ENCODE results near the gene OOSP4B. TPM values are rescaled to one million over a fixed set of nuclear protein-coding genes. Genes with fewer than 3 reads are reported as not detected.

Gene OOSP4B
- total RNA-seq, 1 donor from 2014 or later, result not detected

DNA sequence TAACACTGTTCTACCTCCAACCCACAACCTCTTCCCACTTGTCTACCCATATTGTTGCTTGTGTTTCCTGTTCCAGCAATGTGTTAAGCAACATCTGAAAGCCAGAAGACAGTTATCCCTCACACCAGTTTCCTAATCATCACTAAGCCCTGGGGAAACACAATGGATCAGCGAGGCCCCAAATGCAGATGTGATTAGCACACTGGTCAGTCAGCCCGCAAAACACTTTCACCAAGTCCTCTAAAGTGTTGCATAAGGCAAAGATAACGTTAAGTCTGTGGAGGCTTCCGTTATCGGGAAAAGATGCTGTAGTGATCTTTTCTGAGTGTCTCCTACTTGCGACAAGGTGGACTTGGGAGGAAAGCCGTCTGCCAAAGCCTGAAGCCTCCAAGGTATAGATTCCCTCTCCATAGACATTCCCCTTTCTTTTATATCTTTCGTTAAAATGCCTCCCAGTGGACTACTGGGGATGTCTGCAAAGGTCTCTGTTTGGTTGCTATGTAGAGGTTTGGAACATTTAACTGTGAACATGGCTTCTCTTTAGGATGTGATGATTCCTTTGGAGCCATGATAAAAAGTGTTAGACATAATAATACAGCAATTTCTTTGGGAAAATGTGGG is 39.5 kb downstream of the OOSP4B start, which contains the start of gene MS4A3:
Gene MS4A3 (plus strand): TSS at position 317 of the 621 bp plus-strand sequence. CDS start 4,496 bp downstream, outside the sequence.
- Histone ChIP-seq H3K27me3 (ENCODE audit: insufficient read depth, low read length) (no peaks in the 10 kb centered on the region), H3K4me1 (ENCODE audit: insufficient read depth, low read length) (no peaks in the 10 kb centered on the region), H3K79me2 (ENCODE audit: insufficient read depth, low read length) (no peaks in the 10 kb centered on the region), H3K36me3 (ENCODE audit: insufficient read depth, low read length) (no peaks in the 10 kb centered on the region), H3K9me3 (ENCODE audit: insufficient read depth, low read depth, low read length) (peaks cover 9% of the 10 kb centered on the region), H2AFZ (ENCODE audit: low read depth, low read length) (no peak within 1 kb of the TSS), H3K27ac (ENCODE audit: low read depth, low read length) (no peak within 1 kb of the TSS), H4K20me1 (ENCODE audit: insufficient read depth, low read length) (no peaks in the 10 kb centered on the region), H3K4me2 (ENCODE audit: low read length) (no peak within 1 kb of the TSS), H3K9ac (ENCODE audit: low read length) (no peak within 1 kb of the TSS), H3K4me3 (ENCODE audit: insufficient read depth, low read depth, low read length) (no peak within 1 kb of the TSS)
- TF ChIP-seq EZH2 (IDR thresholded peaks at IDR 0.05; ENCODE audit: insufficient read depth, low read length), result no peak
- Mint-ChIP-seq H3K27ac (ENCODE audit: unreplicated experiment) (no peak within 1 kb of the TSS), H3K4me1 (ENCODE audit: low read depth, unreplicated experiment) (no peaks in the 10 kb centered on the region), H3K9me3 (ENCODE audit: unreplicated experiment) (no peaks in the 10 kb centered on the region), H3K4me3 (ENCODE audit: unreplicated experiment) (no peak within 1 kb of the TSS), H3K36me3 (ENCODE audit: low read depth, unreplicated experiment) (no peaks in the 10 kb centered on the region), H3K27me3 (ENCODE audit: low read depth, unreplicated experiment) (peaks cover 6% of the 10 kb centered on the region)
- FAIRE-seq (no peak), DNase-seq (ENCODE audit: low read depth) (no peak)

DNA sequence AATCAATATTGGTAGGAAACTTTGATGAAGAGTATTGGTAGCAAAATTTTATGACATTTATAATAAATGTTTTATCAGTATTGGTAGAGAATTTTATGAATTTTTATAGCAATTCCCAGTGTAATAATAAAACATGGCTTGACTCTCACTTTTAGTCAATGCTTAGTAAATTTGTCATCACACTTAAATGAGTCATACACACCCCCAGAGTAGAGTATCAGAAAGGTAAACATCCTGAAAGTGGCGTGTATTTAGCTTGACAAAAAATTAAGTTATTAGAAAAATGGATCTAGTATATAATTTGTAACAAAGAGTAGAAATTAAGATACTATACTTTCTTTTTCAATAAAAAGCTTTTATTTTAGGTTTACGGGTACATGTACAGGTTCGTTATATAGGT is 42.1 kb downstream of the OOSP4B start:
- Histone ChIP-seq H3K27ac (ENCODE audit: low read depth, low read length) (no peak overlapping the region), H3K36me3 (ENCODE audit: insufficient read depth, low read length) (no peaks in the 10 kb centered on the region), H4K20me1 (ENCODE audit: insufficient read depth, low read length) (no peaks in the 10 kb centered on the region), H3K4me3 (ENCODE audit: insufficient read depth, low read depth, low read length) (no peak overlapping the region), H2AFZ (ENCODE audit: low read depth, low read length) (no peak overlapping the region), H3K9me3 (ENCODE audit: insufficient read depth, low read depth, low read length) (peaks cover 9% of the 10 kb centered on the region), H3K4me1 (ENCODE audit: insufficient read depth, low read length) (no peaks in the 10 kb centered on the region), H3K4me2 (ENCODE audit: low read length) (no peak overlapping the region), H3K79me2 (ENCODE audit: insufficient read depth, low read length) (no peaks in the 10 kb centered on the region), H3K9ac (ENCODE audit: low read length) (no peak overlapping the region), H3K27me3 (ENCODE audit: insufficient read depth, low read length) (no peaks in the 10 kb centered on the region)
- no peak overlapping the region for H3K4me3 Mint-ChIP-seq (ENCODE audit: unreplicated experiment)
- H3K27ac Mint-ChIP-seq (ENCODE audit: unreplicated experiment), result no peak overlapping the region
- H3K9me3 Mint-ChIP-seq (ENCODE audit: unreplicated experiment), result no peaks in the 10 kb centered on the region
- DNase-seq (ENCODE audit: low read depth) (no peak), FAIRE-seq (no peak)
- H3K4me1 Mint-ChIP-seq (ENCODE audit: low read depth, unreplicated experiment), result no peaks in the 10 kb centered on the region
- TF ChIP-seq EZH2 (IDR thresholded peaks at IDR 0.05; ENCODE audit: insufficient read depth, low read length), result no peak
- TF ChIP-seq, protein P1, sequence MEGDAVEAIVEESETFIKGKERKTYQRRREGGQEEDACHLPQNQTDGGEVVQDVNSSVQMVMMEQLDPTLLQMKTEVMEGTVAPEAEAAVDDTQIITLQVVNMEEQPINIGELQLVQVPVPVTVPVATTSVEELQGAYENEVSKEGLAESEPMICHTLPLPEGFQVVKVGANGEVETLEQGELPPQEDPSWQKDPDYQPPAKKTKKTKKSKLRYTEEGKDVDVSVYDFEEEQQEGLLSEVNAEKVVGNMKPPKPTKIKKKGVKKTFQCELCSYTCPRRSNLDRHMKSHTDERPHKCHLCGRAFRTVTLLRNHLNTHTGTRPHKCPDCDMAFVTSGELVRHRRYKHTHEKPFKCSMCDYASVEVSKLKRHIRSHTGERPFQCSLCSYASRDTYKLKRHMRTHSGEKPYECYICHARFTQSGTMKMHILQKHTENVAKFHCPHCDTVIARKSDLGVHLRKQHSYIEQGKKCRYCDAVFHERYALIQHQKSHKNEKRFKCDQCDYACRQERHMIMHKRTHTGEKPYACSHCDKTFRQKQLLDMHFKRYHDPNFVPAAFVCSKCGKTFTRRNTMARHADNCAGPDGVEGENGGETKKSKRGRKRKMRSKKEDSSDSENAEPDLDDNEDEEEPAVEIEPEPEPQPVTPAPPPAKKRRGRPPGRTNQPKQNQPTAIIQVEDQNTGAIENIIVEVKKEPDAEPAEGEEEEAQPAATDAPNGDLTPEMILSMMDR (IDR thresholded peaks at IDR 0.05; ENCODE audit: insufficient read depth, low read depth, low read length), result no peak
- peaks cover 6% of the 10 kb centered on the region for H3K27me3 Mint-ChIP-seq (ENCODE audit: low read depth, unreplicated experiment)
- no peaks in the 10 kb centered on the region for H3K36me3 Mint-ChIP-seq (ENCODE audit: low read depth, unreplicated experiment)

DNA sequence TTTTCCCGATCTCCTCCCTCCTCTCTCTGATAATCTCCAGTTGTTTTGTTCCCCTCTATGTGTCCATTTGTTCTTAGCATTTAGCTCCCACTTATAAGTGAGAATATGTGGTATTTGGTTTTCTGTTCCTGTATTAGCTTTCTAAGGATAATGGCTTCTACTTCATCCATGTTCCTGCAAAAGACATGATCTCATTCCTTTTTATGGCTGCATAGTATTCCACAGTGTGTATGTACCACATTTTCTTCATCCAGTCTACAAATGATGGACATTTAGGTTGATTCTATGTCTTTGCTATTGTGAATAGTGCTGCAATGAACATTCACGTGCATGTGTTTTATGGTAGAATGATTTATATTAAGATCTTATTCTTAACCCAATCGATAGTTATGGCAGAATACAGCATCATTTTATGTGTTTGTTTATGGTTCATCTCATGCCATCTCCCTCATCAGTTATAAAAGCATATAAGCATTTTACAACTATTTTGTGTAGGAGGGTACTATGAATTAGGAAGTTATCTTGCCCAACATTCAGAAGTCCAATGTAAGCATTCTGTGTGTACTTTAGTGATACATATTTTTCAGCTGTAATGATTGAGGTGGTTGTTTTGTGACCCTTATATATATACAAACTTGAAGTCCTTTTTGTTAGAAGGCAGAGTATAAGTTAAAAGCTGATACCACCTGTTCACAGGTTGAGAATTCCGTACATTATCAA is 42.7 kb downstream of the OOSP4B start:
- no peaks in the 10 kb centered on the region for H3K9me3 Mint-ChIP-seq (ENCODE audit: unreplicated experiment)
- peaks cover 9% of the 10 kb centered on the region for H3K9me3 ChIP-seq (ENCODE audit: insufficient read depth, low read depth, low read length)
- DNase-seq (ENCODE audit: low read depth) (no peak), FAIRE-seq (no peak)
- no peaks in the 10 kb centered on the region for H3K27me3 ChIP-seq (ENCODE audit: insufficient read depth, low read length)
- H3K27ac ChIP-seq (ENCODE audit: low read depth, low read length), result no peak overlapping the region
- H3K36me3 ChIP-seq (ENCODE audit: insufficient read depth, low read length), result no peaks in the 10 kb centered on the region
- no peak overlapping the region for H3K4me3 Mint-ChIP-seq (ENCODE audit: unreplicated experiment)
- H3K4me1 Mint-ChIP-seq (ENCODE audit: low read depth, unreplicated experiment), result no peaks in the 10 kb centered on the region
- no peak for TF ChIP-seq EZH2 (IDR thresholded peaks at IDR 0.05; ENCODE audit: insufficient read depth, low read length)
- TF ChIP-seq, protein P1 (IDR thresholded peaks at IDR 0.05; ENCODE audit: insufficient read depth, low read depth, low read length), result no peak
- H3K27me3 Mint-ChIP-seq (ENCODE audit: low read depth, unreplicated experiment), result peaks cover 6% of the 10 kb centered on the region
- no peak overlapping the region for H3K9ac ChIP-seq (ENCODE audit: low read length)
- H3K27ac Mint-ChIP-seq (ENCODE audit: unreplicated experiment), result no peak overlapping the region
- H3K4me2 ChIP-seq (ENCODE audit: low read length), result no peak overlapping the region
- no peaks in the 10 kb centered on the region for H4K20me1 ChIP-seq (ENCODE audit: insufficient read depth, low read length)
- no peaks in the 10 kb centered on the region for H3K79me2 ChIP-seq (ENCODE audit: insufficient read depth, low read length)
- H2AFZ ChIP-seq (ENCODE audit: low read depth, low read length), result no peak overlapping the region
- no peaks in the 10 kb centered on the region for H3K4me1 ChIP-seq (ENCODE audit: insufficient read depth, low read length)
- no peaks in the 10 kb centered on the region for H3K36me3 Mint-ChIP-seq (ENCODE audit: low read depth, unreplicated experiment)
- H3K4me3 ChIP-seq (ENCODE audit: insufficient read depth, low read depth, low read length), result no peak overlapping the region

Measured in astrocyte (in vitro differentiated cells and primary cell).